HepG2 (cell line): ENCODE results near the gene EEF1A2. TPM values are rescaled to one million over a fixed set of nuclear protein-coding genes. Genes with fewer than 3 reads are reported as not detected.

ENCODE experiments used
- ATAC-seq: fragments of 200-7000 bp; cut with Tn5 transposase; 3 replicates; pipeline ENCODE4 v1.9.1; 2020; ENCODE audit warnings: mild to moderate bottlenecking, moderate library complexity
- BruUV-seq: library from RNA; stranded (reverse); fragments of 400-500 nt; replicated peaks from 2 replicates; lab custom pipeline; 2021; lab: Mats Ljungman, UMichigan
- CTCF ChIA-PET: fragments of 300-600 bp; formaldehyde crosslinking; extraction: SDS; loops from one replicate; lab custom pipeline; 2021; ENCODE audit warnings: low total read pairs, inconsistent platforms, low intra/inter-chr PET ratio; lab: Yijun Ruan, JAX
- POLR2A ChIA-PET: fragments of 350-600 bp; sonication (Branson Sonifier 250); formaldehyde crosslinking; loops from one replicate; lab custom pipeline; 2020; ENCODE audit warnings: antibody characterized with exemption, inconsistent platforms; lab: Yijun Ruan, JAX
- DNase-seq: peaks from one replicate; pipeline ENCODE4 v3.0.0-alpha.2; 2015; ENCODE audit warnings: low spot score
- FAIRE-seq: peaks from 3 replicates; lab custom pipeline; 2011; peaks lifted over from hg19 to GRCh38; lab: Jason Lieb, UNC
- H2AFZ ChIP-seq: one replicate; pipeline ENCODE4 v1.6.1; 2011; ENCODE audit warnings: low read length, inconsistent platforms
- H3K27ac ChIP-seq: fragments of 300-600 bp; 3 replicates; pipeline ENCODE4 v1.8.0; 2011; ENCODE audit warnings: mixed run types, mild to moderate bottlenecking, mixed read lengths, low read length, inconsistent platforms; ENCODE audit not compliant: insufficient read depth; ENCODE audit errors: extremely low read length
- H3K27me3 ChIP-seq, 2 experiments: fragments of 200-600 bp in 1 of 2; 2 replicates in 1 of 2; 3 replicates in 1 of 2; pipeline versions ENCODE4 v1.6.0 to v1.8.0; 2011; ENCODE audit warnings: low read length in 2 of 2, mild to moderate bottlenecking in 2 of 2, moderate library complexity in 2 of 2, inconsistent platforms in 1 of 2; ENCODE audit not compliant: insufficient read depth in 2 of 2, control insufficient read depth in 1 of 2
- H3K36me3 ChIP-seq, 2 experiments: fragments of 200-600 bp in 1 of 2; replicated peaks in 1 of 2; 2 replicates in 1 of 2; 3 replicates in 1 of 2; pipeline versions ENCODE4 v1.5.1 to v1.8.0; 2011; ENCODE audit warnings: low read length in 2 of 2, inconsistent platforms in 1 of 2; ENCODE audit not compliant: insufficient read depth in 2 of 2, control insufficient read depth in 1 of 2
- H3K4me1 ChIP-seq: 2 replicates; pipeline ENCODE4 v1.5.1; 2012; ENCODE audit warnings: low read length, inconsistent platforms; ENCODE audit not compliant: insufficient read depth
- H3K4me2 ChIP-seq: 2 replicates; pipeline ENCODE4 v1.6.0; 2011; ENCODE audit warnings: low read depth, low read length, inconsistent platforms
- H3K4me3 ChIP-seq, 3 experiments: fragments of 200-600 bp in 1 of 3; sonication (generic), shearing (Covaris generic) in 1 of 3; replicated peaks in 1 of 3; 2 replicates each; pipeline ENCODE4 v1.5.1; 2011 to 2016; ENCODE audit warnings: low read length in 3 of 3, inconsistent platforms in 2 of 3, low read depth in 2 of 3, mild to moderate bottlenecking in 2 of 3, control low read depth in 1 of 3, mixed read lengths in 1 of 3; ENCODE audit not compliant: insufficient read depth in 1 of 3
- H3K79me2 ChIP-seq: one replicate; pipeline ENCODE4 v1.6.1; 2011; ENCODE audit warnings: low read length, inconsistent platforms; ENCODE audit not compliant: insufficient read depth
- H3K9ac ChIP-seq: 2 replicates; pipeline ENCODE4 v1.6.0; 2011; ENCODE audit warnings: mild to moderate bottlenecking, low read depth, low read length, inconsistent platforms; ENCODE audit not compliant: insufficient read depth
- H3K9me3 ChIP-seq: 2 replicates; pipeline ENCODE4 v1.5.1; 2012; ENCODE audit warnings: mild to moderate bottlenecking, low read length
- H4K20me1 ChIP-seq: 2 replicates; pipeline ENCODE4 v1.6.0; 2011; ENCODE audit warnings: inconsistent platforms, mild to moderate bottlenecking, low read length, moderate library complexity; ENCODE audit not compliant: insufficient read depth
- BATF2 ChIP-seq: sonication (generic); formaldehyde crosslinking; IDR thresholded peaks from 2 replicates; pipeline ENCODE4 v1.8.0; 2022; ENCODE audit warnings: mild to moderate bottlenecking, missing genetic modification reagents, moderate library complexity
- CREB1 ChIP-seq, 2 experiments: fragments of 450-650 bp in 1 of 2; IDR thresholded peaks; 2 replicates each; pipeline ENCODE4 v1.6.1; 2016 to 2017; ENCODE audit warnings: control low read depth in 1 of 2, mild to moderate bottlenecking in 1 of 2, missing compliant biosample characterization in 1 of 2, missing genetic modification characterization in 1 of 2
- ELK4 ChIP-seq: sonication (generic); formaldehyde crosslinking; IDR thresholded peaks from 2 replicates; pipeline ENCODE4 v1.9.0; 2021; ENCODE audit warnings: missing genetic modification reagents, borderline replicate concordance
- FOXA3 ChIP-seq: IDR thresholded peaks from 2 replicates; pipeline ENCODE4 v1.6.1; 2016; ENCODE audit warnings: missing genetic modification reagents, missing compliant biosample characterization
- HHEX ChIP-seq: IDR thresholded peaks from 2 replicates; pipeline ENCODE4 v1.6.1; 2016; ENCODE audit warnings: control low read depth
- KLF12 ChIP-seq: sonication (generic); formaldehyde crosslinking; IDR thresholded peaks from 2 replicates; pipeline ENCODE4 v1.4.0; 2020; ENCODE audit warnings: missing genetic modification reagents, borderline replicate concordance
- NFKB2 ChIP-seq: sonication (generic); formaldehyde crosslinking; IDR thresholded peaks from 2 replicates; pipeline ENCODE4 v1.4.0; 2020; ENCODE audit warnings: missing genetic modification reagents, borderline replicate concordance
- ZBTB39 ChIP-seq: sonication (generic); formaldehyde crosslinking; IDR thresholded peaks from 2 replicates; pipeline ENCODE4 v1.5.0; 2020; ENCODE audit warnings: missing genetic modification reagents
- ZNF263 ChIP-seq: sonication (generic); formaldehyde crosslinking; IDR thresholded peaks from 2 replicates; pipeline ENCODE4 v1.4.0; 2020; ENCODE audit warnings: missing genetic modification reagents
- ZNF33B ChIP-seq: sonication (generic); formaldehyde crosslinking; IDR thresholded peaks from 2 replicates; pipeline ENCODE4 v1.5.1; 2020; ENCODE audit warnings: mild to moderate bottlenecking, missing genetic modification reagents
- ZNF574 ChIP-seq: sonication (generic); formaldehyde crosslinking; IDR thresholded peaks from 2 replicates; pipeline ENCODE4 v1.4.0; 2020; ENCODE audit warnings: missing genetic modification reagents
- ZNF607 ChIP-seq: sonication (generic); formaldehyde crosslinking; IDR thresholded peaks from 2 replicates; pipeline ENCODE4 v1.5.1; 2020; ENCODE audit warnings: missing genetic modification reagents, mild to moderate bottlenecking, borderline replicate concordance
- WGBS: methylation state at CpG from one replicate; pipeline ENCODE4 v1.1.6; 2017; ENCODE audit warnings: low lambda C conversion rate; 5-methylcytosine and 5-hydroxymethylcytosine counted together
- in situ Hi-C: cut with HindIII; loops from 2 replicates; pipeline ENCODE4 v1.10.0; 2017; ENCODE audit warnings: low pct_unique_long_range_greater_than_20kb; ENCODE audit not compliant: extremely low pct_ligation_motif_present
- intact Hi-C: fragments of 100-400 bp; cut with micrococcal nuclease; formaldehyde crosslinking; loops from one replicate; pipeline ENCODE4 v1.10.0; 2022; ENCODE audit not compliant: unreplicated experiment
- polyA plus RNA-seq, 8 experiments: library from polyadenylated mRNA; depleted of rRNA in 3 of 8; stranded (reverse) in 7 of 8; unstranded in 1 of 8; fragments of >200 nt; fragmentation: Illumina TruSeq in 4 of 8; extraction: Trizol in 4 of 8; gene quantifications; 2 replicates each; pipeline versions ENCODE4 v1.2.1 to v1.2.3, GENCODE V29; 2011 to 2016; ENCODE audit warnings: low read depth in 4 of 8, missing spikeins in 1 of 8, mixed read lengths in 1 of 8; ENCODE audit not compliant: insufficient read depth in 1 of 8
- total RNA-seq, 5 experiments: library from RNA; depleted of rRNA; stranded (reverse); fragments of >200 nt; fragmentation: Illumina TruSeq; extraction: Trizol; gene quantifications; 2 replicates each; pipeline ENCODE4 v1.2.3, GENCODE V29; 2016; ENCODE audit warnings: low read depth in 1 of 5

The EEF1A2 gene
- total and polyA plus RNA-seq, 2 of the 13 experiments (the other 11 are each of a cell fraction or from before 2014, with no cell fraction given) = 0.44 to 0.87 TPM

GRCh38 chr20:63446216-63447024 is 52.5 kb downstream of the EEF1A2 start (continued):
- TF ChIP-seq CREB1 (IDR thresholded peaks at IDR 0.05) (no peak), CREB1 (CRISPR knock-in tag; IDR thresholded peaks at IDR 0.05) (no peak), KLF12 (CRISPR knock-in tag) (no peak), ELK4 (CRISPR knock-in tag) (no peak), ZBTB39 (no peak), ZNF607 (CRISPR knock-in tag) (no peak)

GRCh38 chr20:63445075-63445734 is 53.7 kb downstream of the EEF1A2 start:
- no peaks in the 10 kb centered on the region for H3K36me3 ChIP-seq
- intact Hi-C loops = no loop called here
- H3K27me3 ChIP-seq = peaks cover 12 to 37% of the 10 kb centered on the region in 2 experiments; a peak in 4 of 5 replicates
- no peaks in the 10 kb centered on the region for H3K4me1 ChIP-seq
- no peak overlapping the region for H3K9ac ChIP-seq
- ChIA-PET CTCF (no interaction called here), POLR2A (no interaction called here)
- no peaks in the 10 kb centered on the region for H4K20me1 ChIP-seq
- H3K4me3 ChIP-seq = no peak overlapping the region
- TF ChIP-seq ZNF263 (CRISPR knock-in tag) (no peak), ZNF33B (CRISPR knock-in tag) (no peak), BATF2 (no peak), ZNF574 (CRISPR knock-in tag) (no peak), NFKB2 (no peak), FOXA3 (CRISPR knock-in tag) (no peak), HHEX (no peak)
- DNase-seq = no peak
- no peak for ATAC-seq
- 36% methylated on average over 15 of the region's 15 CpGs for WGBS
- no peak overlapping the region for H3K27ac ChIP-seq
- no TSS peak for BruUV-seq
- no peak overlapping the region for H2AFZ ChIP-seq
- peaks cover 14% of the 10 kb centered on the region; the same call in 1 of the 2 replicates for H3K9me3 ChIP-seq
- in situ Hi-C loops = no loop called here
- no peak overlapping the region for H3K4me2 ChIP-seq
- H3K79me2 ChIP-seq = no peaks in the 10 kb centered on the region
- no peak for FAIRE-seq
